Measurements from ENCODE around the gene ADARB2. TPM values are rescaled to one million over a fixed set of nuclear protein-coding genes. Genes with fewer than 3 reads are reported as not detected.
"Not testable (repeated sequence)": the region's sequence is repeated elsewhere in the genome, so short reads cannot be mapped to it uniquely, and the experiment has no call there.

The ADARB2 gene
- total RNA-seq, 4 donors from 2014 or later, result 0.80 to 4.9 (median 2.3) TPM

GRCh38 chr10:1227510-1228402 is 509.6 kb downstream of the ADARB2 start:
- H3K4me1 ChIP-seq, result no peaks in the 10 kb centered on the region
- in situ Hi-C loops (cut with MboI; ENCODE audit: low pct_ligation_motif_present in 1 of 4, low pct_unique_long_range_greater_than_20kb in 1 of 4, low sequenced_read_pairs in 3 of 4) (no loop called here), intact Hi-C loops (cut with DNase I; ENCODE audit: low total_unique reads) (no loop called here)
- TF ChIP-seq, protein P1, sequence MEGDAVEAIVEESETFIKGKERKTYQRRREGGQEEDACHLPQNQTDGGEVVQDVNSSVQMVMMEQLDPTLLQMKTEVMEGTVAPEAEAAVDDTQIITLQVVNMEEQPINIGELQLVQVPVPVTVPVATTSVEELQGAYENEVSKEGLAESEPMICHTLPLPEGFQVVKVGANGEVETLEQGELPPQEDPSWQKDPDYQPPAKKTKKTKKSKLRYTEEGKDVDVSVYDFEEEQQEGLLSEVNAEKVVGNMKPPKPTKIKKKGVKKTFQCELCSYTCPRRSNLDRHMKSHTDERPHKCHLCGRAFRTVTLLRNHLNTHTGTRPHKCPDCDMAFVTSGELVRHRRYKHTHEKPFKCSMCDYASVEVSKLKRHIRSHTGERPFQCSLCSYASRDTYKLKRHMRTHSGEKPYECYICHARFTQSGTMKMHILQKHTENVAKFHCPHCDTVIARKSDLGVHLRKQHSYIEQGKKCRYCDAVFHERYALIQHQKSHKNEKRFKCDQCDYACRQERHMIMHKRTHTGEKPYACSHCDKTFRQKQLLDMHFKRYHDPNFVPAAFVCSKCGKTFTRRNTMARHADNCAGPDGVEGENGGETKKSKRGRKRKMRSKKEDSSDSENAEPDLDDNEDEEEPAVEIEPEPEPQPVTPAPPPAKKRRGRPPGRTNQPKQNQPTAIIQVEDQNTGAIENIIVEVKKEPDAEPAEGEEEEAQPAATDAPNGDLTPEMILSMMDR (IDR thresholded peaks at IDR 0.05), result no peak
- TF ChIP-seq EP300 (IDR thresholded peaks at IDR 0.05; ENCODE audit: low read depth) (no peak), POLR2A (IDR thresholded peaks at IDR 0.05) (no peak), POLR2AphosphoS5 (IDR thresholded peaks at IDR 0.05) (no peak)
- WGBS, 2 donors (ENCODE audit: low coverage in 1 of 2), result 35 to 57% methylated on average over 6 to 9 of the region's 9 CpGs
- DNase-seq, result no peak
- no peak overlapping the region for H3K27ac ChIP-seq
- H3K9me3 ChIP-seq, result no peaks in the 10 kb centered on the region
- no peak overlapping the region for H3K4me3 ChIP-seq
- H3K27me3 ChIP-seq, result no peaks in the 10 kb centered on the region
- no peaks in the 10 kb centered on the region for H3K36me3 ChIP-seq

DNA sequence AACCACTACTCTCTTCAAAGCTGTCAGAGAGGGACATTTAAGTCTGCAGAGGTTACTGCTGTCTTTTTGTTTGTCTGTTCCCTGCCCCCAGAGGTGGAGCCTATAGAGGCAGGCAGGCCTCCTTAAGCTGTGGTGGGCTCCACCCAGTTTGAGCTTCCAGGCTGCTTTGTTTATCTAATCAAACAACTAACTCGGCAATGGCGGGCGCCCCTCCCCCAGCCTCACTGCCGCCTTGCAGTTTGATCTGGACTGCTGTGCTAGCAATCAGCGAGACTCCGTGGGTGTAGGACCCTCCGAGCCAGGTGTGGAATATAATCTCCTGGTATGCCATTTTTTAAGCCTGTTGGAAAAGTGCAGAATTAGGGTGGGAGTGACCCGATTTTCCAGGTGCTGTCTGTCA is 510.4 kb downstream of the ADARB2 start:
- intact Hi-C loops (cut with DNase I; ENCODE audit: low total_unique reads); H3K4me1 ChIP-seq; H3K27ac ChIP-seq; DNase-seq; H3K9me3 ChIP-seq; in situ Hi-C loops (cut with MboI; ENCODE audit: low pct_ligation_motif_present in 1 of 4, low pct_unique_long_range_greater_than_20kb in 1 of 4, low sequenced_read_pairs in 3 of 4); H3K4me3 ChIP-seq; H3K36me3 ChIP-seq; H3K27me3 ChIP-seq: not testable (repeated sequence)
- 61% methylated on average over 8 of the region's 8 CpGs; no CpG with 5 or more reads in 1 of the 2 donors for WGBS, 2 donors (ENCODE audit: low coverage in 1 of 2)

DNA sequence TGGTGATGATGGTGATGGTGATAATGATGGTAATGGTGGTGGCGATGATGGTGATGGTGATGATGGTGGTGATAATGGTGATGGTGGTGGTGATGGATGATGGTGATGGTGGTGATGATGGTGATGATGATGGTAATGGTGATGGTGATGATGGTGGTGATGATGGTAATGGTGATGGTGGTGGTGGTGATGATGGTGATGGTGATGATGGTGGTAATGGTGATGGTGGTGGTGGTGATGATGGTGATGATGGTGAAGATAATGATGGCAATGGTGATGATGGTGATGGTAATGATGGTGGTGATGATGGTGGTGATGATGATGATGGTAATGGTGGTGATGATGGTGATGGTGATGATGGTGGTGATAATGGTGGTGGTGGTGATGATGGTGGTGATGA is 517.5 kb downstream of the ADARB2 start:
- H3K4me3 ChIP-seq; H3K9me3 ChIP-seq; H3K36me3 ChIP-seq; DNase-seq; in situ Hi-C loops (cut with MboI; ENCODE audit: low pct_ligation_motif_present in 1 of 4, low pct_unique_long_range_greater_than_20kb in 1 of 4, low sequenced_read_pairs in 3 of 4); intact Hi-C loops (cut with DNase I; ENCODE audit: low total_unique reads); H3K27me3 ChIP-seq; H3K27ac ChIP-seq; H3K4me1 ChIP-seq: not testable (repeated sequence)
- 0% methylated on average over 1 of the region's 1 CpG for WGBS, 2 donors (ENCODE audit: low coverage in 1 of 2)

DNA sequence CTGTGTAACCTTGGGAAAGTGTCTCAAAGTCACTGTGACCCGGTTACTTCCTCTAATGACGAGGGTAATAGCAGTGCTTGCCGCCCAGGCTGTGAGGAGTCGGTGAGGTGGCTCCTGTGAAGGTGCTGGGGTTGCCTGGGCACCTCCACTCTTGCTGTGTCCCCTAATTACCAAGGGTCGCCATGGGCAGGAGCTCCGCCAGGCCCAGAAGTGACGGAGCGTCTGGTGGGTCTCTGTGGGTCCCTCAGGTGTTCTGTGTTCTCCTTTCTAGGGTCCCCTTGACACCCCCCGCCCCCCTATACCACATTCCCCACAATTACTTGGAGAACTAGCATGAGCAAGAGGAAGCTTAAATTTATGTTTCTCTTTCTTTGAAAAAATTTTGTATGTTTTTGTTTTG is 519.7 kb downstream of the ADARB2 start:
- H3K27ac ChIP-seq, result no peak overlapping the region
- no peaks in the 10 kb centered on the region for H3K27me3 ChIP-seq
- TF ChIP-seq POLR2AphosphoS5 (IDR thresholded peaks at IDR 0.05) (no peak), POLR2A (IDR thresholded peaks at IDR 0.05) (no peak), EP300 (IDR thresholded peaks at IDR 0.05; ENCODE audit: low read depth) (no peak)
- TF ChIP-seq, protein P1 (IDR thresholded peaks at IDR 0.05), result no peak
- H3K4me1 ChIP-seq, result no peaks in the 10 kb centered on the region
- no peaks in the 10 kb centered on the region for H3K36me3 ChIP-seq
- H3K4me3 ChIP-seq, result no peak overlapping the region
- no peak for DNase-seq
- in situ Hi-C loops (cut with MboI; ENCODE audit: low pct_ligation_motif_present in 1 of 4, low pct_unique_long_range_greater_than_20kb in 1 of 4, low sequenced_read_pairs in 3 of 4), result no loop called here
- WGBS, 2 donors (ENCODE audit: low coverage in 1 of 2), result 83 to 86% methylated on average over 2 to 8 of the region's 9 CpGs
- no peaks in the 10 kb centered on the region for H3K9me3 ChIP-seq
- intact Hi-C loops (cut with DNase I; ENCODE audit: low total_unique reads), result no loop called here

DNA sequence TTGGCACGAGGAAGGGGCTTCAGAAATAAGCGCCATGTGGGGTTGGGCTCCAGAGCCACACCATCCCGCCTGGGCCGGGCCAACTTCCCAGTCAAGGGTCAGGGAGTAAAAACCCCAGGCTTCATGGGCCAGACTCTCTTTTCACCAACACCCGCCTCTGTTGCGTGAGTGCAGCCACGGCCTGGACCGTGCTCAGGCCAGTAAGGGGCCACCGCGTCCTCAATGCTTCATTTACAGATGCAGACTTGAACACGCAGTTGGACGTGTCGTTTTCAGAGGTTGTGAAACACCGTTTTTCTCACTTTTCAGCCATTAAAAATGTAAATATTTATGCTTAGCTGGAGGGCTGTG is 520.1 kb downstream of the ADARB2 start:
- WGBS, 2 donors (ENCODE audit: low coverage in 1 of 2), result 84 to 100% methylated on average over 1 to 14 of the region's 14 CpGs

More for the DNA sequence above, 520.1 kb downstream of the ADARB2 start:
- in situ Hi-C loops (cut with MboI; ENCODE audit: low pct_ligation_motif_present in 1 of 4, low pct_unique_long_range_greater_than_20kb in 1 of 4, low sequenced_read_pairs in 3 of 4) (no loop called here), intact Hi-C loops (cut with DNase I; ENCODE audit: low total_unique reads) (no loop called here)
- Histone ChIP-seq H3K27me3 (no peaks in the 10 kb centered on the region), H3K4me1 (no peaks in the 10 kb centered on the region), H3K9me3 (no peaks in the 10 kb centered on the region), H3K4me3 (no peak overlapping the region), H3K36me3 (no peaks in the 10 kb centered on the region), H3K27ac (no peak overlapping the region)
- no peak for DNase-seq
- TF ChIP-seq POLR2AphosphoS5 (IDR thresholded peaks at IDR 0.05) (no peak), EP300 (IDR thresholded peaks at IDR 0.05; ENCODE audit: low read depth) (no peak), POLR2A (IDR thresholded peaks at IDR 0.05) (no peak)
- TF ChIP-seq, protein P1 (IDR thresholded peaks at IDR 0.05), result no peak
